Vagina (tissue), 2 donors: ENCODE results near the gene C15orf39.

ENCODE experiments used
- CTCF ChIP-seq, 3 experiments: fragments of 450-650 bp in 2 of 3; fragments of 200-600 bp in 1 of 3; sonication (generic) in 1 of 3; IDR thresholded peaks; one replicate each; pipeline ENCODE4 v1.5.1; 2017 to 2019; ENCODE audit warnings: antibody characterized with exemption in 3 of 3, mild to moderate bottlenecking in 2 of 3, moderate library complexity in 2 of 3
- POLR2A ChIP-seq, 2 donors: fragments of 450-650 bp; IDR thresholded peaks; one replicate each; pipeline ENCODE4 v1.6.1; 2017; ENCODE audit warnings: antibody characterized with exemption in 2 of 2, mild to moderate bottlenecking in 2 of 2, moderate library complexity in 2 of 2
- POLR2AphosphoS5 ChIP-seq, 2 donors: sonication (generic); formaldehyde crosslinking; IDR thresholded peaks; one replicate each; pipeline ENCODE4 v1.9.0; 2017; ENCODE audit warnings: antibody characterized with exemption in 2 of 2, mild to moderate bottlenecking in 2 of 2, low read depth in 1 of 2; ENCODE audit not compliant: insufficient read depth in 1 of 2

GRCh38 chr15:75215107-75216004, 13.7 kb downstream of the C15orf39 start:
- TF ChIP-seq CTCF (IDR thresholded peaks at IDR 0.05) (no peak), POLR2A (IDR thresholded peaks at IDR 0.05) (no peak), POLR2AphosphoS5 (IDR thresholded peaks at IDR 0.05; ENCODE audit: insufficient read depth in 1 of 2, low read depth in 1 of 2) (no peak)
